Neural cell (in vitro differentiated cells): ENCODE measurements around the gene GREM1. TPM values are rescaled to one million over a fixed set of nuclear protein-coding genes. Genes with fewer than 3 reads are reported as not detected.

Experiments
- H2AFZ ChIP-seq: fragments of 200-600, 300-800 bp; sonication (generic), shearing (Covaris generic); 2 replicates; pipeline ENCODE4 v1.6.0; 2014; ENCODE audit warnings: low read depth, mild to moderate bottlenecking, antibody characterized with exemption, low read length, moderate library complexity
- H3F3A ChIP-seq: fragments of 200-600 bp; shearing (Covaris generic); 2 replicates; pipeline ENCODE4 v1.6.1; 2016; ENCODE audit warnings: mild to moderate bottlenecking, moderate library complexity, mixed read lengths, antibody characterized with exemption, low read length; ENCODE audit not compliant: insufficient read depth, poor library complexity, severe bottlenecking
- H3K27ac ChIP-seq: fragments of 200-600, 300-800 bp; sonication (generic), shearing (Covaris generic); 2 replicates; pipeline ENCODE4 v1.5.1; 2014; ENCODE audit warnings: mild to moderate bottlenecking, low read length, moderate library complexity
- H3K27me3 ChIP-seq: fragments of 300-800, 200-600 bp; sonication (generic), shearing (Covaris generic); 2 replicates; pipeline ENCODE4 v1.6.0; 2014; ENCODE audit warnings: mild to moderate bottlenecking, low read depth, low read length, moderate library complexity; ENCODE audit not compliant: insufficient read depth
- H3K36me3 ChIP-seq: fragments of 300-800, 200-600 bp; sonication (generic), shearing (Covaris generic); 2 replicates; pipeline ENCODE4 v1.5.1; 2014; ENCODE audit warnings: mild to moderate bottlenecking, antibody characterized with exemption, low read length, moderate library complexity; ENCODE audit not compliant: insufficient read depth
- H3K4me2 ChIP-seq: fragments of 300-800, 200-600 bp; sonication (generic), shearing (Covaris generic); 2 replicates; pipeline ENCODE4 v1.6.0; 2014; ENCODE audit warnings: mild to moderate bottlenecking, low read length
- H3K4me3 ChIP-seq: fragments of 300-800, 200-600 bp; sonication (generic), shearing (Covaris generic); 2 replicates; pipeline ENCODE4 v1.5.1; 2014; ENCODE audit warnings: mild to moderate bottlenecking, low read length, moderate library complexity
- H3K79me2 ChIP-seq: fragments of 200-600 bp; shearing (Covaris generic); replicated peaks from 2 replicates; pipeline ENCODE4 v1.6.0; 2014; ENCODE audit warnings: mild to moderate bottlenecking, low read length, moderate library complexity; ENCODE audit not compliant: insufficient read depth
- H3K9ac ChIP-seq: fragments of 300-800, 200-600 bp; sonication (generic), shearing (Covaris generic); 2 replicates; pipeline ENCODE4 v1.6.1; 2016; ENCODE audit warnings: mild to moderate bottlenecking, low read length, mixed read lengths
- H3K9me2 ChIP-seq: fragments of 200-600 bp; shearing (Covaris generic); 2 replicates; pipeline ENCODE4 v1.6.1; 2016; ENCODE audit warnings: mild to moderate bottlenecking, low read length, mixed read lengths; ENCODE audit not compliant: insufficient read depth
- H3K9me3 ChIP-seq: fragments of 200-600, 300-800 bp; sonication (generic), shearing (Covaris generic); 2 replicates; pipeline ENCODE4 v1.6.1; 2016; ENCODE audit warnings: mild to moderate bottlenecking, mixed run types, low read length, moderate library complexity, mixed read lengths
- H4K20me1 ChIP-seq: fragments of 200-600 bp; shearing (Covaris generic); 2 replicates; pipeline ENCODE4 v1.6.1; 2016; ENCODE audit warnings: mild to moderate bottlenecking, mixed run types; ENCODE audit not compliant: insufficient read depth
- CTCF ChIP-seq: fragments of 450-650 bp; IDR thresholded peaks from 2 replicates; pipeline ENCODE4 v1.5.1; 2014; ENCODE audit warnings: antibody characterized with exemption, mild to moderate bottlenecking, moderate library complexity; ENCODE audit not compliant: poor library complexity, severe bottlenecking
- EP300 ChIP-seq: fragments of 450-650 bp; conservative IDR thresholded peaks from 2 replicates; pipeline ENCODE4 v1.6.1; 2014; ENCODE audit warnings: antibody characterized with exemption, mild to moderate bottlenecking, moderate library complexity; ENCODE audit not compliant: poor library complexity, severe bottlenecking
- EZH2 ChIP-seq: fragments of 200-600, 300-800 bp; shearing (Covaris generic), sonication (generic); IDR thresholded peaks from 2 replicates; pipeline ENCODE4 v1.6.1; 2014; ENCODE audit warnings: antibody characterized with exemption, low read length, borderline replicate concordance, mild to moderate bottlenecking; ENCODE audit not compliant: insufficient read depth, poor library complexity, severe bottlenecking
- MXI1 ChIP-seq: fragments of 450-650 bp; conservative IDR thresholded peaks from 2 replicates; pipeline ENCODE4 v1.6.1; 2014; ENCODE audit warnings: antibody characterized with exemption, mild to moderate bottlenecking; ENCODE audit not compliant: poor library complexity, severe bottlenecking
- POLR2AphosphoS5 ChIP-seq: IDR thresholded peaks from 2 replicates; pipeline ENCODE4 v1.6.1; 2012
- RAD21 ChIP-seq: fragments of 450-650 bp; conservative IDR thresholded peaks from 2 replicates; pipeline ENCODE4 v1.6.1; 2014; ENCODE audit warnings: antibody characterized with exemption, mild to moderate bottlenecking, moderate library complexity
- REST ChIP-seq: IDR thresholded peaks from 2 replicates; pipeline ENCODE4 v1.6.1; 2012; ENCODE audit warnings: borderline replicate concordance
- SMC3 ChIP-seq: fragments of 450-650 bp; conservative IDR thresholded peaks from 2 replicates; pipeline ENCODE4 v1.6.1; 2014; ENCODE audit warnings: antibody characterized with exemption, mild to moderate bottlenecking, moderate library complexity; ENCODE audit not compliant: poor library complexity
- TAF1 ChIP-seq: IDR thresholded peaks from 2 replicates; pipeline ENCODE4 v1.6.1; 2012; ENCODE audit warnings: low read depth
- polyA plus RNA-seq: library from polyadenylated mRNA; depleted of rRNA; stranded (reverse); fragments of >200 nt; gene quantifications from 2 replicates; pipeline ENCODE4 v1.2.3, GENCODE V29; 2014

Gene GREM1
- polyA plus RNA-seq, 1 donor from 2014 or later: 0.16 TPM

GRCh38 chr15:32747921-32748342 is 30.1 kb downstream of the GREM1 start:
- Histone ChIP-seq H3K9me3 (no peaks in the 10 kb centered on the region), H3K27ac (no peak overlapping the region), H3K4me2 (no peak overlapping the region), H3K79me2 (no peaks in the 10 kb centered on the region), H3K9ac (no peak overlapping the region), H3K36me3 (no peaks in the 10 kb centered on the region), H3K4me3 (no peak overlapping the region), H3K27me3 (no peaks in the 10 kb centered on the region), H2AFZ (no peak overlapping the region), H4K20me1 (no peaks in the 10 kb centered on the region), H3K9me2 (no peaks in the 10 kb centered on the region), H3F3A (no peaks in the 10 kb centered on the region)
- no peak for TF ChIP-seq POLR2AphosphoS5
- no peak for TF ChIP-seq RAD21
- TF ChIP-seq EP300: no peak
- no peak for TF ChIP-seq CTCF
- no peak for TF ChIP-seq SMC3
- TF ChIP-seq MXI1: no peak
- TF ChIP-seq REST: no peak
- TF ChIP-seq EZH2: no peak
- no peak for TF ChIP-seq TAF1

- H3K27ac ChIP-seq: no peak overlapping the region
- no peak overlapping the region for H3K4me3 ChIP-seq
- H4K20me1 ChIP-seq: no peaks in the 10 kb centered on the region
- TF ChIP-seq TAF1 (no peak), POLR2AphosphoS5 (no peak), CTCF (no peak), REST (no peak), MXI1 (no peak), SMC3 (no peak), EP300 (no peak), EZH2 (no peak), RAD21 (no peak)
- H3K9me3 ChIP-seq: no peaks in the 10 kb centered on the region
- H3K79me2 ChIP-seq: no peaks in the 10 kb centered on the region
- no peaks in the 10 kb centered on the region for H3K27me3 ChIP-seq
- H3K36me3 ChIP-seq: no peaks in the 10 kb centered on the region
- no peaks in the 10 kb centered on the region for H3F3A ChIP-seq
- H3K9me2 ChIP-seq: no peaks in the 10 kb centered on the region
- no peak overlapping the region for H3K4me2 ChIP-seq
- H3K9ac ChIP-seq: no peak overlapping the region
- no peak overlapping the region for H2AFZ ChIP-seq
Measured at GRCh38 chr15:32750979-32751378, 33.2 kb downstream of the GREM1 start.
